B cell (primary cell): ENCODE measurements around the gene ANKRD11.

Experiments
- CTCF ChIP-seq: fragments of 200-600 bp; IDR thresholded peaks from one replicate; pipeline ENCODE4 v1.8.0; 2022; ENCODE audit warnings: antibody characterized with exemption, mild to moderate bottlenecking
- EZH2 ChIP-seq: IDR thresholded peaks from 2 replicates; pipeline ENCODE4 v1.6.1; 2012; ENCODE audit warnings: borderline replicate concordance, low read depth, mild to moderate bottlenecking, moderate library complexity, low read length; ENCODE audit not compliant: insufficient read depth, poor library complexity, severe bottlenecking

GRCh38 chr16:89323120-89323960, 167.0 kb downstream of the ANKRD11 start:
- no peak for TF ChIP-seq EZH2
- no peak for TF ChIP-seq CTCF
